ENCODE data around the gene ASNSD1. TPM values are rescaled to one million over a fixed set of nuclear protein-coding genes. Genes with fewer than 3 reads are reported as not detected.

Gene ASNSD1
- total and polyA plus RNA-seq, 7 donors: 22.5 to 56.6 (median 41.5) TPM

DNA sequence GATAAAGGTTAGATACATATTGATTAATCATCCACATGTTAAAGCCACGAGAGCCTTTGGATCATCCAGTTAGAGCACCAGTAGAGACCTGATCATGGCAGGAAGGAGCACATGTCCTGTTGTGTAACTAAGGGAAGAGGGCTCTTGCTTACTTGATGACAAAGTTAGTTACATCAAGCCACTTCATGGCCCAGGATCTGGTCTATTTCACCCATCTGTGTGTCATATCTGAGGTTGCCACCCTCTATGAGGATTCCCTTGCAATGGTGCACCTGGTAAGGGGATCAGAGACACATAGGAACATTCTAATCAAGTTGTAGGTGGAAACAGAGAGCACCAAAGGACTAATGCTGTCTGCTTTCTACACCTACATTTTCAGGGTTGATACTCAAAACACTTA, 19.9 kb downstream of the ASNSD1 start:
- Histone ChIP-seq H3K4me1 (peaks cover 0 to 20% (median 4%) of the 10 kb centered on the region in 4 donors), H3K27me3 (no peaks in the 10 kb centered on the region), H3K36me3 (no peaks in the 10 kb centered on the region), H3K27ac (no peak overlapping the region), H3K4me3 (no peak overlapping the region), H3K9me3 (no peaks in the 10 kb centered on the region)
- no peak for DNase-seq
- intact Hi-C loops (cut with DNase I): no loop called here
- WGBS, 2 donors: 94 to 97% methylated on average over 1 of the region's 1 CpG
- TF ChIP-seq, protein P1, sequence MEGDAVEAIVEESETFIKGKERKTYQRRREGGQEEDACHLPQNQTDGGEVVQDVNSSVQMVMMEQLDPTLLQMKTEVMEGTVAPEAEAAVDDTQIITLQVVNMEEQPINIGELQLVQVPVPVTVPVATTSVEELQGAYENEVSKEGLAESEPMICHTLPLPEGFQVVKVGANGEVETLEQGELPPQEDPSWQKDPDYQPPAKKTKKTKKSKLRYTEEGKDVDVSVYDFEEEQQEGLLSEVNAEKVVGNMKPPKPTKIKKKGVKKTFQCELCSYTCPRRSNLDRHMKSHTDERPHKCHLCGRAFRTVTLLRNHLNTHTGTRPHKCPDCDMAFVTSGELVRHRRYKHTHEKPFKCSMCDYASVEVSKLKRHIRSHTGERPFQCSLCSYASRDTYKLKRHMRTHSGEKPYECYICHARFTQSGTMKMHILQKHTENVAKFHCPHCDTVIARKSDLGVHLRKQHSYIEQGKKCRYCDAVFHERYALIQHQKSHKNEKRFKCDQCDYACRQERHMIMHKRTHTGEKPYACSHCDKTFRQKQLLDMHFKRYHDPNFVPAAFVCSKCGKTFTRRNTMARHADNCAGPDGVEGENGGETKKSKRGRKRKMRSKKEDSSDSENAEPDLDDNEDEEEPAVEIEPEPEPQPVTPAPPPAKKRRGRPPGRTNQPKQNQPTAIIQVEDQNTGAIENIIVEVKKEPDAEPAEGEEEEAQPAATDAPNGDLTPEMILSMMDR (IDR thresholded peaks at IDR 0.05): no peak
- TF ChIP-seq EP300 (IDR thresholded peaks at IDR 0.05) (no peak), POLR2AphosphoS5 (IDR thresholded peaks at IDR 0.05) (no peak), POLR2A (IDR thresholded peaks at IDR 0.05) (no peak)

DNA sequence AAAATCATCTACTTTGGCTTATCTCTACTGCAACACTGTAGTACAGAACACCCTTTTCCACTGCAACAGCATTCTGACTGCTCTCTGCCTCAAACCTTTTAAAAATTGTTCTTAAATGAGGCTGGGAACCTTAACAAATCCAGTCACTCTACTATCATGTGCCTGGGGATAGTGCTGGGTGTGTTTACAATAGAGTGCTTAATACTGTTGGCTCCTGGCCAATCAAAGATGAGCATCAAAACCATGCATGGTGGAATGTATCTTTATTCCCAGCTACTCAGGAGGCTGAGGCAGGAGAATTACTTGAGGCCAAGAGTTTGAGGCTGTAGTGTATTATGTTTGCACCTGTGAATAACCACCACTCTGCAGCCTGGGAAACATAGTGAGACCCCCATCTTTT, 20.6 kb downstream of the ASNSD1 start:
- Histone ChIP-seq H3K4me3 (no peak overlapping the region), H3K4me1 (peaks cover 0 to 17% (median 4%) of the 10 kb centered on the region in 4 donors), H3K9me3 (no peaks in the 10 kb centered on the region), H3K27ac (no peak overlapping the region), H3K27me3 (no peaks in the 10 kb centered on the region), H3K36me3 (no peaks in the 10 kb centered on the region)
- no peak for DNase-seq
- TF ChIP-seq POLR2AphosphoS5 (IDR thresholded peaks at IDR 0.05) (no peak), POLR2A (IDR thresholded peaks at IDR 0.05) (no peak), EP300 (IDR thresholded peaks at IDR 0.05) (no peak)
- TF ChIP-seq, protein P1 (IDR thresholded peaks at IDR 0.05): no peak
- intact Hi-C loops (cut with DNase I): no loop called here

DNA sequence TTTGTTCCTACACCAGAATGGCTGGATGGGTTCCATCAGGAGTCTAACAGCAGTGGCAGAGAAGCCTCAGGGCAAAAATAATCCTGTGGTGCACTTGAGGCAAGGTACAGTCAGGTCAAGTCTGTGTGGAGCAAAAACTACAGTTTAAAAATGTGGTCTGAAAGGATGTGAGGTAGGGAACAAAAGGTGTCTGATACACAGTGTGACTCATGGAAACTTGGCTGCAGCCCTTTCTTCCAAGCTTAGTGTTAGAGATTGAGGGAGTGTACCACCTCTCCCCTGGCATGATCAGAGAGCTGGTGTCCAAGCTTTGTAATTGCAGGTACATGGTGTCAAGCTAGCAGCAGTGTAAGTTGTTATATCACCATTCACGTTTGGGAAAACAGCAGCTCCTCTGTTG, 22.1 kb downstream of the ASNSD1 start:
- intact Hi-C loops (cut with DNase I): no loop called here

DNA sequence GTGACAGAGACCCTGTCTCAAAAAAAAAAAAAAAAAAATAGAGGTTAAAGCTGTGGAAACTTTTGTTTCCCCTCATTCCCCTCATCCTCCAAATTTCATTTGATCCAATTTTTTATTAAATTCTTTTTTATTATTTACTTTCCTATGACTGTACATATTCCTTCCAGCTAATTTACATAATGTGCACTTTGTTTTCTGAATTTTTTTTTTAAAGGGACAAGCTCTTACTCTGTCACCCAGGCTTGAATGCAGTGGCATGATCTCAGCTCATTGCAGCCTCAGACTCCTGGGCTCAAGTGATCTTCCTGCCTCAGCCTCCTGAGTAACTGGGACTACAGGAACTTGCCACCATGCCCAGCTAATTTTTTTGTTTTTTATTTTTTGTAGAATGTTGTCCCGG, 23.6 kb downstream of the ASNSD1 start:
- Histone ChIP-seq H3K36me3 (peaks cover 0 to 1% (median 0%) of the 10 kb centered on the region in 4 donors), H3K27me3 (no peaks in the 10 kb centered on the region), H3K27ac (no peak overlapping the region), H3K4me3 (no peak overlapping the region), H3K9me3 (no peaks in the 10 kb centered on the region), H3K4me1 (peaks cover 0 to 12% (median 4%) of the 10 kb centered on the region in 4 donors)
- TF ChIP-seq EP300 (IDR thresholded peaks at IDR 0.05) (no peak), POLR2AphosphoS5 (IDR thresholded peaks at IDR 0.05) (no peak), POLR2A (IDR thresholded peaks at IDR 0.05) (no peak)
- TF ChIP-seq, protein P1 (IDR thresholded peaks at IDR 0.05): no peak
- WGBS, 2 donors: 83 to 86% methylated on average over 1 of the region's 1 CpG
- intact Hi-C loops (cut with DNase I): no loop called here
- no peak for DNase-seq

More for the DNA sequence above, 22.1 kb downstream of the ASNSD1 start:
- 42 to 75% methylated on average over 1 of the region's 1 CpG for WGBS, 2 donors
- peaks cover 0 to 17% (median 4%) of the 10 kb centered on the region in 4 donors for H3K4me1 ChIP-seq
- no peak overlapping the region for H3K4me3 ChIP-seq
- H3K27me3 ChIP-seq: no peaks in the 10 kb centered on the region
- no peak overlapping the region for H3K27ac ChIP-seq
- no peaks in the 10 kb centered on the region for H3K9me3 ChIP-seq
- H3K36me3 ChIP-seq: no peaks in the 10 kb centered on the region
- TF ChIP-seq POLR2AphosphoS5 (IDR thresholded peaks at IDR 0.05) (no peak), POLR2A (IDR thresholded peaks at IDR 0.05) (no peak), EP300 (IDR thresholded peaks at IDR 0.05) (no peak)
- TF ChIP-seq, protein P1 (IDR thresholded peaks at IDR 0.05): no peak
- DNase-seq: no peak

Data from sigmoid colon (tissue), 7 donors.